SK-N-DZ (cell line): ENCODE data around the gene RAD1.

Experiments used
- DNase-seq: peaks from one replicate; pipeline ENCODE4 v3.0.0-alpha.2; 2015; ENCODE audit warnings: low spot score

Gene RAD1

DNA sequence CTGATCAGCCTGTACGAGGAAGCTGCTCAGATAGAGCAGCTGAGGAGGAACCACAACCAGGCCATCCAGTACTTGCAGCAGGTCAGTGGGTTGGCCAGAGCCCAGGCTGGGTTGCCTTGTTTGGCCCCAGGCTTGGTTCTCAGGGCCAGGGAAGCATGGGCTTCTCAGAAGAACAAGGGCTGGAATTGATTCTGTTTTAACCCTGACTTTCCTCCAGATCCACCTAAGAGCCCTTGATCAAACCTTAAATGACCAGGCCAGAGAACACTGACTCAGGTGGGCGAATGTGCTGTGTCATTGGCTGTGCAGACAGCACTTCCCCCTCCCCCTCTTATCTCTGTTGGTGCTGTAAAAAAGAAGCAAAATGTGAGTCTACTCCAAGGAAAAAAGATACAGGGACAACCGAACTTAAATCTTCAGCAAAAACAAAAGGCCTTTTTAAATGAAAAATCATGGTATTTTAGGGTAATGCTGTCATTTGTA is 48.3 kb downstream of the RAD1 start:
- no peak for DNase-seq

DNA sequence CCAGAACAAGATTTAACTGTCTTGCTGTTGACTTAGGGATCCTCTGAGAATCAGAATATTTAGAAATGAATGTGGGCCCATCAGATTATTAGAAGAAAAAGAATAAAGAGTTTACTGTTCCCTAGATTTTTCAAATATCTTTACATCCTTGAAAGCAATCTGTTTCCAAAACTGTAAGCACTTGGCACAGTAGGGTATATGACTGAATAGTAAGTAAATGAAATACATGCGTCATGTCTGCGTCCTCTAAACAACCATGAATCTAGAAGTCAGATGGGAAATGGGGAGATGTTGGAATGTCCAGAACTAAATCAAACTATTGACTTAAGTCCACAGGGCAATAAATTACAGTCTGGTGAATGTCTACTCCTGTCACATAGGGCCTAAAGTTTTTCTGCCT is 50.2 kb downstream of the RAD1 start:
- no peak for DNase-seq

DNA sequence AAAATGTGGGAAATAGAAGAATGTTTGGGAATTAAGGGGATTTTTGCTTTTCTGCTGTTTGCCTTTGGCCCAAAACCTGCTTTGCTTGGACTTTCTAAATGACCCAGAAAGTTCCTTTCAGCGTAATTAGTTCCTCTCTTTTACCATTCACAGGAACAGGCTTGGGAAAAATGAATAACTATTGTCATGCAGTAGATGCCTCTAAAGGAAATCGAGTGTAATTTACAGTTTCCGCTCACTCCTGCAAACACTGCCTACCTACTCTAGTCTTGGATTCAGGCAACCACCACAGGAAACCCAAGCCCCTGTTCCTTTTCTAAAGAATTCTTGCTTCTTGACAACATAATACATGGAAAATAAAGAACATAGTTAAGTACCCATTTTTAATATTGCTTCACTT is 51.4 kb downstream of the RAD1 start:
- no peak for DNase-seq

DNA sequence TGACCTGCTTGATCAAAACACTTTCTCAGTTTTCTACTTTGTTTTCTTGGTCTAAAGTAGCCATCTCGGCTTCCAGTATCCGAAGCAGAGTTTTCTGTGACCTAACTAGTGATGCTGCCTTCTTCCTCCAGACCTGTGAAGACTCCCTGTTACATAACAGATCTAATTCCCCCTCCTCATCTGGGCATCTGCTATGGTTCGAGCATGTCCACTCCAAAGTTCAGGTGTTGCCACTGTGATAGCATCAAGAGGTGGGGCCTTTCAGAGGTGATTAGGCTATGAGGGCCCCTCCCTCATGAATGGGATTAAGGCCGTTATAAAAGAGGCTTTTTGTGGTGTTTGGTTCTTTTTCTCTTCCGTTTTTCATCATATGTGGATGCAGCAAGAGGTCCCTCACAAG is 56.1 kb downstream of the RAD1 start:
- no peak for DNase-seq

DNA sequence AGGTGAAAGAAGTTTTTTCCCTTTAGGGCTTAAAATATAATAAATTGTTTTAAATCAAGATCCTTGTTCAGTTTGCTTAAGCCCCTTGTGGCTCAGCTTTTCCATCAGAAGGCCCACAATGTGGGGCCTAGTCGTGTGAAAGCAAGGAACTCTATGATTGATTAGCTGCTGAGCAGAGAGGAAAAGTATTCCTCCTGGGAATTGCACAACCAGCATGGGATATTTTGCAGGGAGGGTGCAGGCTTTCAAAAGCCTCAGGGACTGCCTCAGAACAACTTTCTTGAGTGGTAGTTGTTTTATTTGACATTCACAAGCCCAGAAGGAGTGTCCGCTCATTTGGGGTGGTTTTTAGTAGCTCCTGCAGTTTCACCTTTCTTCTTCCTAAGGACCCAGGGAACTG is 56.5 kb downstream of the RAD1 start:
- DNase-seq = no peak

DNA sequence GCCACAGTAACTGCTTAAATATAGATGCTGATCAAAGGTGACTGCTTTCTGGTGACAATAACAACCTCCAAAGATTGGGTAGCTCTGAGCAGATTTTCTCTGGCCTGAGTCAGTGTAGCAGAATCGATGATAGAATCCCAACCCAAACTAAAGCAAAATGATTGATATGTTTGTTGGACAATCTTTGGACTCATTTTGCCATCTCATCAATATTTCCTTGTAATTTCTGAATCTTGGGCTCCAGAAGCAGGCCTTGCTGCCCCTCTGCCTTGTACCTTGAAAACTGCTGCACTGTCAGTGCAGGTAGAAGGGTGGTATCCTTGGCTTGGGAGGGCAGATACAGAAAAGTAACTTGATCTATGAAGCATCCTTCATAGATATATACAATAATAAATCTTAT is 57.4 kb downstream of the RAD1 start:
- DNase-seq = no peak

DNA sequence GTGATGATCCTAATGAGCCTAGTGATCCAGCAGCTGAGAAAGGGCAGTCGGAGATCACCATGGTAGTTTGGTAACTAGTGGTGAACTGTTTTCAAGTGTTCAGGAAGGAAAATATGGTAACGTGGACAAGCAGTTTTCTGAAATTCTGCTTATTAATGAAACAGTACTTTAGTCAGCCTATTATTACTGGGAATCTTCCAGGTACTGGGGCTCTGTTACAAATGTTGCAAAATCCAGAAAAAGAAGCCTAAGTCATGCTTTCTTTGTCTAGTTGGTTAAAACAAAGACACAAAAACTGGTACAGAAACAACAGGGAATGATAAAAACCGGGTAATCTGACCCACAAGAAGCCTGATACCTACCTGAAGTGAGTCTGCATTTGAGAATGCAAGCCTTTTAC is 58.1 kb downstream of the RAD1 start:
- DNase-seq = no peak
